ENCODE results near the gene CCDC85A.

The CCDC85A gene

GRCh38 chr2:56222481-56222880 is 38.7 kb downstream of the CCDC85A start:
- TF ChIP-seq TAF1 (IDR thresholded peaks at IDR 0.05; ENCODE audit: low read depth) (no peak), ZBTB7A (IDR thresholded peaks at IDR 0.05; ENCODE audit: low read depth) (no peak), EP300 (IDR thresholded peaks at IDR 0.05; ENCODE audit: borderline replicate concordance) (no peak), RAD21 (IDR thresholded peaks at IDR 0.05; ENCODE audit: low read depth) (no peak), EGR1 (IDR thresholded peaks at IDR 0.05) (no peak), YY1 (IDR thresholded peaks at IDR 0.05; ENCODE audit: low read depth) (no peak), REST (IDR thresholded peaks at IDR 0.05; ENCODE audit: low read depth) (no peak), CEBPB (IDR thresholded peaks at IDR 0.05) (no peak), TCF12 (IDR thresholded peaks at IDR 0.05; ENCODE audit: low read depth) (no peak), TEAD4 (IDR thresholded peaks at IDR 0.05) (no peak), MAX (IDR thresholded peaks at IDR 0.05) (no peak), NFIC (IDR thresholded peaks at IDR 0.05) (no peak), USF1 (IDR thresholded peaks at IDR 0.05) (no peak), FOXM1 (IDR thresholded peaks at IDR 0.05; ENCODE audit: borderline replicate concordance, low read depth) (no peak), CREB1 (IDR thresholded peaks at IDR 0.05; ENCODE audit: low read depth) (no peak)

- TF ChIP-seq CREB1 (IDR thresholded peaks at IDR 0.05; ENCODE audit: low read depth) (no peak), YY1 (IDR thresholded peaks at IDR 0.05; ENCODE audit: low read depth) (no peak), ZBTB7A (IDR thresholded peaks at IDR 0.05; ENCODE audit: low read depth) (no peak), EGR1 (IDR thresholded peaks at IDR 0.05) (no peak), TCF12 (IDR thresholded peaks at IDR 0.05; ENCODE audit: low read depth) (no peak), EP300 (IDR thresholded peaks at IDR 0.05; ENCODE audit: borderline replicate concordance) (no peak), REST (IDR thresholded peaks at IDR 0.05; ENCODE audit: low read depth) (no peak), NFIC (IDR thresholded peaks at IDR 0.05) (no peak), TEAD4 (IDR thresholded peaks at IDR 0.05) (no peak), RAD21 (IDR thresholded peaks at IDR 0.05; ENCODE audit: low read depth) (no peak)
Observed at GRCh38 chr2:56224316-56224715, 40.5 kb downstream of the CCDC85A start.

- no peak for TF ChIP-seq USF1 (IDR thresholded peaks at IDR 0.05)
- no peak for TF ChIP-seq EP300 (IDR thresholded peaks at IDR 0.05; ENCODE audit: borderline replicate concordance)
- no peak for TF ChIP-seq CREB1 (IDR thresholded peaks at IDR 0.05; ENCODE audit: low read depth)
- no peak for TF ChIP-seq EGR1 (IDR thresholded peaks at IDR 0.05)
- TF ChIP-seq TAF1 (IDR thresholded peaks at IDR 0.05; ENCODE audit: low read depth): no peak
- TF ChIP-seq TCF12 (IDR thresholded peaks at IDR 0.05; ENCODE audit: low read depth): no peak
Observed at GRCh38 chr2:56227811-56228210, 44.0 kb downstream of the CCDC85A start.

GRCh38 chr2:56229397-56230060 is 45.7 kb downstream of the CCDC85A start:
- TF ChIP-seq REST (IDR thresholded peaks at IDR 0.05; ENCODE audit: low read depth): no peak

- TF ChIP-seq TCF12 (IDR thresholded peaks at IDR 0.05; ENCODE audit: low read depth) (no peak), CEBPB (IDR thresholded peaks at IDR 0.05) (no peak), EGR1 (IDR thresholded peaks at IDR 0.05) (no peak)
Observed at GRCh38 chr2:56230156-56230555, 46.4 kb downstream of the CCDC85A start.

Data from Ishikawa (cell line).